Ovary (tissue), 3 donors: ENCODE data around the gene CPSF3.

Experiments used
- CTCF ChIP-seq, 3 donors: fragments of 450-650 bp in 2 of 3; fragments of 200-600 bp in 1 of 3; IDR thresholded peaks; one replicate each; pipeline versions ENCODE4 v1.5.1 to v1.8.0; 2016 to 2022; ENCODE audit warnings: antibody characterized with exemption in 3 of 3, mild to moderate bottlenecking in 1 of 3
- EP300 ChIP-seq: sonication (generic); formaldehyde crosslinking; IDR thresholded peaks from one replicate; pipeline ENCODE4 v1.6.1; 2017; ENCODE audit warnings: antibody characterized with exemption
- POLR2A ChIP-seq: fragments of 450-650 bp; IDR thresholded peaks from one replicate; pipeline ENCODE4 v1.6.1; 2017; ENCODE audit warnings: antibody characterized with exemption, mild to moderate bottlenecking, moderate library complexity
- donor health status: DM: no; HTN: no; CAD: no.

- TF ChIP-seq CTCF (IDR thresholded peaks at IDR 0.05) = no peak
- TF ChIP-seq POLR2A = no peak
- TF ChIP-seq EP300 = no peak
These were observed 50.5 kb downstream of the CPSF3 start for GRCh38 chr2:9473985-9474360.
